GM15510 (cell line): Measurements from ENCODE around the gene MTHFR.

Experiments used
- POLR2A ChIP-seq: IDR thresholded peaks from 3 replicates; pipeline ENCODE4 v1.6.1; 2011; ENCODE audit warnings: borderline replicate concordance; ENCODE audit not compliant: insufficient read length; ENCODE audit errors: extremely low read depth

Gene MTHFR

GRCh38 chr1:11767922-11768704, 37.7 kb downstream of the MTHFR start:
- no peak for TF ChIP-seq POLR2A

- no peak for TF ChIP-seq POLR2A
Measured at GRCh38 chr1:11766429-11766776, 39.4 kb downstream of the MTHFR start.

- TF ChIP-seq POLR2A = no peak
Measured at GRCh38 chr1:11765661-11766428, 39.9 kb downstream of the MTHFR start.

GRCh38 chr1:11764519-11764918, 41.2 kb downstream of the MTHFR start:
- TF ChIP-seq POLR2A = no peak

GRCh38 chr1:11764115-11764514, 41.6 kb downstream of the MTHFR start:
- no peak for TF ChIP-seq POLR2A

GRCh38 chr1:11761988-11762406, 43.8 kb downstream of the MTHFR start, which contains the start of gene C1orf167:
TSS of gene C1orf167 (plus strand) at chr1:11762193. CDS start at chr1:11764401, 2,208 bp downstream.
- TF ChIP-seq POLR2A = no peak

GRCh38 chr1:11761285-11761684, 44.5 kb downstream of the MTHFR start:
- TF ChIP-seq POLR2A = no peak

GRCh38 chr1:11759791-11760190, 46.0 kb downstream of the MTHFR start:
- no peak for TF ChIP-seq POLR2A

- no peak for TF ChIP-seq POLR2A
Measured at GRCh38 chr1:11757047-11757446, 48.7 kb downstream of the MTHFR start.

- no peak for TF ChIP-seq POLR2A
Measured at GRCh38 chr1:11753555-11754208, 52.1 kb downstream of the MTHFR start.

- TF ChIP-seq POLR2A = no peak
Measured at GRCh38 chr1:11752359-11753088, 53.2 kb downstream of the MTHFR start.

- no peak for TF ChIP-seq POLR2A
Measured at GRCh38 chr1:11751087-11751486, 54.7 kb downstream of the MTHFR start.

GRCh38 chr1:11749996-11750395, 55.8 kb downstream of the MTHFR start:
- no peak for TF ChIP-seq POLR2A

GRCh38 chr1:11749203-11749689, 56.5 kb downstream of the MTHFR start:
- no peak for TF ChIP-seq POLR2A

- no peak for TF ChIP-seq POLR2A
Measured at GRCh38 chr1:11748294-11749202, 57.2 kb downstream of the MTHFR start.
